CD4-positive, alpha-beta T cell treated with Interleukin-2 at 100 ng/mL for 4 hours (primary cell): Measurements from ENCODE around the gene TTLL11.

Experiments used
- DNase-seq: peaks from one replicate; pipeline ENCODE4 v3.0.0-alpha.2; 2020; ENCODE audit warnings: low spot score

The TTLL11 gene

GRCh38 chr9:121772600-121773285 is 320.4 kb downstream of the TTLL11 start:
- no peak for DNase-seq
